Left colon (tissue), 2 donors: ENCODE measurements around the gene ALKBH2. TPM values are rescaled to one million over a fixed set of nuclear protein-coding genes. Genes with fewer than 3 reads are reported as not detected.

Experiments
- ATAC-seq: fragments of 200-7000 bp; cut with Tn5 transposase; one replicate; pipeline ENCODE4 v1.9.1; 2020; ENCODE audit warnings: mild to moderate bottlenecking, moderate library complexity
- DNase-seq, 2 donors: peaks; one replicate each; pipeline ENCODE4 v3.0.0-alpha.2; 2020
- intact Hi-C, 2 donors: fragments of 100-400 bp; cut with DNase I in 1 of 2; cut with micrococcal nuclease in 1 of 2; formaldehyde crosslinking; loops; one replicate each; pipeline versions ENCODE4 v1.11.2 to v1.14.0; 2022; cut with DNase I, micrococcal nuclease
- total RNA-seq, 2 donors: library from RNA; stranded (reverse); fragmentation: NEBNext Ultra II Directional; extraction: Animal tissue kit (Norgen Biotek cat#: 25700); gene quantifications; one replicate each; pipeline ENCODE4 v1.2.1, GENCODE V29; 2021
- donor health status: DM: no; HTN: no; CAD: no.
- donor health status: DM: yes; HTN: yes; CAD: no.

ALKBH2 gene
- total RNA-seq, 2 donors from 2014 or later: 5.4 to 7.7 TPM

- ATAC-seq (peak; percentile 62), DNase-seq (peak; percentile 72 to 88)
- intact Hi-C loops: loop anchor here in 1 of 2 donors (10.0 kb wide), 1 partner anchor 49 kb away; no protein-coding TSS in a partner anchor
Observed at GRCh38 chr12:109115758-109116610, 22.7 kb upstream of the ALKBH2 start, which contains the start of gene ACACB. TSS of gene ACACB (plus strand) at chr12:109116587. CDS start at chr12:109139406, 22,819 bp downstream.

- DNase-seq (no peak), ATAC-seq (no peak)
- intact Hi-C loops: loop anchor here in 1 of 2 donors (10.0 kb wide), 1 partner anchor 49 kb away; no protein-coding TSS in a partner anchor
Observed at GRCh38 chr12:109115404-109115757, 22.1 kb upstream of the ALKBH2 start.

GRCh38 chr12:109114644-109115043 lies 21.4 kb upstream of the ALKBH2 start:
- no peak for ATAC-seq
- DNase-seq: no peak
- intact Hi-C loops: loop anchor here in 1 of 2 donors (10.0 kb wide), 1 partner anchor 50 kb away; no protein-coding TSS in a partner anchor

- intact Hi-C loops: loop anchor here in 1 of 2 donors (10.0 kb wide), 1 partner anchor 51 kb away; no protein-coding TSS in a partner anchor
- ATAC-seq (no peak), DNase-seq (no peak)
Observed at GRCh38 chr12:109113661-109114321, 20.5 kb upstream of the ALKBH2 start.

DNA sequence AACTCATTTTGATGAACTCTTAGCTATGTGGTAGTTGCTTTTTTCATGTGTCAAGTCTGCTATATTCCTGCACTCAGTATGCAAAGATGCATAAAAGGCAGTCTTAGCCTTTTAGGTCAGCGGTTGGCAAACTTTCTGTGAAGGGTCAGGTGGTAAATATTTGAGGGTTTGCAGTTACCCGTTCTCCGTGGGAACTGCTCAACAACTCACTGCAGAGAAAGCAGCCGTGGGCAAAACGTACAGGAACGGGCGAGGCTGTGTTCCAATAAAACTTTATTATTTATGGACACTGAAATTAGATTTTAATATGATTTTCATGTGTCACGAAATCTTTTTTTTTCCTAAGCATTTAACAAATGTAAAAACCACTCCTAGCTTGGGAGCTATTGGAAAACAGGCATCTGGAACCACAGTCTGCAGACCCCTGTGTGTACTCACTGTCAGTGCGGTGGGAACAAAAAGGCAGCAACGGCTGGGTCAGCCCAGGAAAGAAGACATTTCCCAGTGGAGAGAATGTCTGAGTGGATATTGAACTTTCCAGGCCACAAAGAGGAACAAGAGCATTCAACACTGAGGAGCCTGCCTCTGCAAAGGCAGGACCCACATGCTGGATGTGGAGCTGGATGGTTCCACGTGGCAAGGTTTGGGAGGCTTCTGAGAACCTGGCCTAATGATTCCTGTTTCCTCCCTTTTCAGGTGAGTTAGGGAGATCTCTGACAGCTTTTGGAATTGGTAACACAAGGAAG lies 19.6 kb upstream of the ALKBH2 start:
- intact Hi-C loops: loop anchor here in 1 of 2 donors (10.0 kb wide), 1 partner anchor 52 kb away; no protein-coding TSS in a partner anchor
- DNase-seq (no peak), ATAC-seq (no peak)

DNA sequence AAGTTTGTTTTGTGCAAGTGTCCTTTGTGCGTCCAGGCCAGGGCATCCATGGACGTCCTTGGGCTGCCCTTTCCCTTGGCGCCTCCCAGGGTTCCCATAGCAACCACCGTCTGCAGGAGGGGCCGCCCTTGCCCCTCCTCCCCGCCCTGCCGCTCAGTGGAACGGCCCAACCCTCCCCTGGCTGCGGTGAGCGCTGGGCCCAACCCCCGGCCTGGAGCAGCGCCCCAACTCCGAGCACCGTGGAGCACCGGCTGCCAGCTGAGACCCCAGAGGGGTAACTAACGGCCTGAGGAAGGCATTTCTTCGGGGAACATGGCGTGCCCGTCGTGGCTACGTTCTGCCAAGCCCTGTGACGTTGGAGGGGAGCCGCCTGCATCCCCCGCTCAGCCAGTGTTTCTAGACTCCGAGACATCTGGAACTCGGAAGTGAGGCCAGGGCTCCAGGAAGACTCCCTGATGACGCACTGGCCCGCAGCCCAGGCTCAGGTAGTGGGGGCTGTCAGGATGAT lies 17.8 kb upstream of the ALKBH2 start:
- intact Hi-C loops: loop anchor here in 1 of 2 donors (10.0 kb wide), 1 partner anchor 54 kb away; no protein-coding TSS in a partner anchor
- ATAC-seq (peak; percentile 88), DNase-seq (peak; percentile 93 to 96)

DNA sequence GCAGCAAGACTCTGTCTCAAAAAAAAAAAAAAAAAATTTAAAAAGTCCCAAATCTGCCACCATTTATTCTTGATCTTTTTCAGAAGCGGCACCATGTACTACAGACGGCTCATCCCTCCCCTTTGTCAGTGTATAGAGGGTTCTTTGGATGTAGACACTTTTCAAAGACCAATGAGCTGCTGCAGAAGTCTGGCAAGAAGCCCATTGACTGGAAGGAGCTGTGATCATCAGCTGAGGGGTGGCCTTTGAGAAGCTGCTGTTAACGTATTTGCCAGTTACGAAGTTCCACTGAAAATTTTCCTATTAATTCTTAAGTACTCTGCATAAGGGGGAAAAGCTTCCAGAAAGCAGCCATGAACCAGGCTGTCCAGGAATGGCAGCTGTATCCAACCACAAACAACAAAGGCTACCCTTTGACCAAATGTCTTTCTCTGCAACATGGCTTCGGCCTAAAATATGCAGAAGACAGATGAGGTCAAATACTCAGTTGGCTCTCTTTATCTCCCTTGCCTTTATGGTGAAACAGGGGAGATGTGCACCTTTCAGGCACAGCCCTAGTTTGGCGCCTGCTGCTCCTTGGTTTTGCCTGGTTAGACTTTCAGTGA lies 16.6 kb upstream of the ALKBH2 start:
- DNase-seq (no peak), ATAC-seq (no peak)
- intact Hi-C loops: loop anchor here in 1 of 2 donors (10.0 kb wide), 1 partner anchor 55 kb away; no protein-coding TSS in a partner anchor

DNA sequence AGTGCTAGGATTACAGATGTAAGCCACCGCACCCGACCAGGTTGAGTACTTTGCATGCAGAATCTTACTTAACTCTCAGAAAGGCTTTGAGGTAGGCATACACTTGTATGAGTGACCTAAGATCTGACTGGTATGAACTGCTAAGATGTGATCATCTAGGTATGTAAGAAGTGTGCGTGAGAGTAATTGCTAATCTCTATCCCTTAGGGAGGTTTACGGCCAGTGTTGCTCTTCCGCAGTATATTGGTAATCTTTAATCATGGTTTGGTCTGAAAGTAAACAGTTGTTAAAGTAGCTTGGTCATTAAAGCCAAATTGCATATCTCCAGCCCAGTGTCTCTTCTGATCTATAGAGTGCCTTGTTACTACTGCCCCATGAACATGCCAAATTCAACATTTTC lies 11.9 kb upstream of the ALKBH2 start:
- DNase-seq (no peak), ATAC-seq (peak; percentile 66)
- intact Hi-C loops: no loop called here

DNA sequence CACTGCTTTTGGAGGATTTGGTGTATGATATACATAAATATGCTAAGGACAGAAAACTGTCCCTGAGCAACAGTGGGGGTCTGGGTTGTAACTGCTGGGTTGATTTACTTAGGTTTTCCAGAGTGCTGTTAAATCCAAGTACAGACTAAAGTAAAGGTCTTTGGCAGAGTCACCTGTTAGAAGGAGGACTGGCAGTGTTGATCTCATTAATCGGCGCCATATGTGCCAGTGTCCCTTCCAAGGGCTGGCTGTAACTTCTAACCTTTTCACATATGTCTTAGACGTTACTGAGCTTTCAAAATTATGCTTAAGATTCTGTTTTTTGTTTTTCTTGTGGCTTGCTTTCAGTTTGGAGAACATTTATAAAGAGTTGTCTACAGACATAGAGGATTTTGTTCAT lies 9.2 kb upstream of the ALKBH2 start:
- no peak for DNase-seq
- ATAC-seq: no peak
- intact Hi-C loops: no loop called here

DNA sequence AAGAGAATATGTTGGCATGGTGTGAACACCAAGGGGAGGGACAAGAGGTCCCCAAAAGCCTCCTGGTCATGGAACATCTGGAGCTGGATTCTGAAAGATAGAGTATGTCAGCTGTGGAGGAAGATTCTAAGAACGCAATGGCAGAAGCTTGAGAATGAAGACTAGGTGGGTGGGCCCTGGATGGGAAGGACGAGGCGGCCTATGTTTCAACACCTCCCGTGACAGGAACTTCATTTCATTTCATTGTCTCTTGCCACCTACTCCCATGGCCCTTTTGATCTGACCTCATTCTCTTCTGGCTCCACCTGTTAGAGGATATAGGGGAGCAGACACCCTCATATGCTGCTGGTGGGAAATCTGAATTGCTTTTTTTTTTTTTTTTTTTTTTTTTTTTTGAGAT lies 7.5 kb upstream of the ALKBH2 start:
- DNase-seq: no peak

DNA sequence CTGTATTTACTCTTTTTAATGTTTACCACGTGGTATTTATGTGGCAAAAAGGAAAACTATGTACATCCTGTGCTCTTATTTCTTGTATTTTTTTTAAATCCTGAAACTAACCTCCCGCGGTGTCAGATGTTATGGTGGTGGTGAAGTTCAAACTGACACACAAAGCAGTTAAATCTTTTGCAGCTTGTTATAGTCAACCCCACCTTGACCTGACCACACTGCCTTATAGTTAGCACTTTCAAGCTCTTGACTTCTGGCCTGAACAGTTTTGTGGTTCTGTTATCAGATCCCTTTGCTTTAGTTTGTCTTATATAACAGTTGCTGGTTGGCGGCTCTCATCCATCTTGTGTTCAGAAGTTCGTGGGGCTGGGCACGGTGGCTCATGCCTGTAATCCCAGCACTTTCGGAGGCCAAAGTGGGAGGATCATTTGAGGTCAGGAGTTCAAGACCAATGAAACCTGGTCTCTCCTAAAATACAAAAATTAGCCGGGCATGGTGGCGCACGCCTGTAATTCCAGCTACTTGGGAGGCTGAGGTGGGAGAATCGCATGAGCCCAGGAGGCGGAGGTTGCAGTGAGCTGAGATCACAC lies 6.3 kb upstream of the ALKBH2 start:
- no peak for ATAC-seq
- intact Hi-C loops: loop anchor here in 1 of 2 donors (10.0 kb wide), 1 partner anchor 535 kb away; the partner anchor contains the start of genes ISCU and SART3
- DNase-seq: no peak

More for the DNA sequence above, 7.5 kb upstream of the ALKBH2 start:
- ATAC-seq: no peak
- intact Hi-C loops: no loop called here

GRCh38 chr12:109098651-109099050 lies 5.4 kb upstream of the ALKBH2 start:
- intact Hi-C loops: loop anchor here in 1 of 2 donors (10.0 kb wide), 1 partner anchor 534 kb away; the partner anchor contains the start of genes ISCU and SART3
- no peak for DNase-seq
- ATAC-seq: peak; percentile 45

GRCh38 chr12:109098183-109098604 lies 4.9 kb upstream of the ALKBH2 start:
- DNase-seq: no peak
- peak; percentile 60 for ATAC-seq
- intact Hi-C loops: loop anchor here in 1 of 2 donors (10.0 kb wide), 1 partner anchor 533 kb away; the partner anchor contains the start of genes ISCU and SART3

GRCh38 chr12:109097435-109098182 lies 4.3 kb upstream of the ALKBH2 start, which contains the start of gene UNG:
TSS of gene UNG (plus strand) at chr12:109097597. CDS start at chr12:109097680, 83 bp downstream.
- ATAC-seq (peak; percentile 90), DNase-seq (peak; percentile 96 to 98)
- intact Hi-C loops: loop anchor here in 1 of 2 donors (10.0 kb wide), 1 partner anchor 533 kb away; the partner anchor contains the start of genes ISCU and SART3

DNA sequence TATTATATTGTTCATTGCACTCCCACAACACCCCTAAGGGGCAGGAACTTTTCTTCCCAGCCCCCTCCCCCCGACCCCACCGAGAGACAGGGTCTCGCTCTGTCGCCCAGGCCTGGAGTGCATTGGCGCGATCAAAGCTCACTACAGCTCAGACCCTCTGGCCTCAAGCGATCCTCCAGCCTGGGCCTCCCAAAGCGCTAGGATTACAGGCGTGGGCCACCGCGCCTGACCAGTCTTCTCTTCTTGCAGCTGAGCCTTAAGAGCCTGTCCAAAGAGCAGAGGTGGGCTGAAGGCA lies 3.8 kb upstream of the ALKBH2 start:
- ATAC-seq (no peak), DNase-seq (no peak)
- intact Hi-C loops: loop anchor here in 1 of 2 donors (10.0 kb wide), 1 partner anchor 532 kb away; the partner anchor contains the start of genes ISCU and SART3

DNA sequence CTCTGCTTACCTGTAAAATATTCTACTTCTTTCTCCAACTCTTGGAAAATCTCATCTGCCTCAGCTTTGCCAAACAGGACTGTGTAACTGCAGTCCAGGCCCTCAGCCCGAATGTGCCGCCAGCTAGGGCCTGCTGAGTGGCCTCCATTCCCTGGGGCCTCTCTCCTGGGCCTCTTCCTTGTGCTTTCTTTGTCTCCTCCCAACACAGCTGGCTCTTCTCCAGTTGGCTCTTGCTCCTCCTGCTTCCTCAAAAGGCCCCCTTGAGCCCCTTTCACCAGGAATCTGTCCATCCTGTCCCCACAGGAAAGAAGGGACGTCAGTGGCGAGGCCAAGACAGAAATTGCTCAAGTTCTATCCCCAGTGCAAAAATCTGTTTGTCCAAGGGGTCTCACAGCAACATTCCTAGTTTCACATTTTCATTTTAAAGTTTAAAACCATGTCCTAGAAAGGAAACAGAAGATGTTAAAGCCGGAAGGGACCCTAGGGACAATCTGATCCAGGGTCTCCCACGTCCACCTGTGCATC lies 713 bp downstream of the ALKBH2 start:
- intact Hi-C loops: loop anchor here in 1 of 2 donors (10.0 kb wide), 1 partner anchor 528 kb away; the partner anchor contains the start of genes ISCU and SART3
- ATAC-seq (no peak), DNase-seq (no peak)
